HepG2 (cell line): ENCODE measurements around the gene CTNNA2. TPM values are rescaled to one million over a fixed set of nuclear protein-coding genes. Genes with fewer than 3 reads are reported as not detected.

ENCODE experiments used
- ATAC-seq: fragments of 200-7000 bp; cut with Tn5 transposase; 3 replicates; pipeline ENCODE4 v1.9.1; 2020; ENCODE audit warnings: mild to moderate bottlenecking, moderate library complexity
- BruUV-seq: library from RNA; stranded (reverse); fragments of 400-500 nt; replicated peaks from 2 replicates; lab custom pipeline; 2021; lab: Mats Ljungman, UMichigan
- CTCF ChIA-PET: fragments of 300-600 bp; formaldehyde crosslinking; extraction: SDS; loops from one replicate; lab custom pipeline; 2021; ENCODE audit warnings: low total read pairs, inconsistent platforms, low intra/inter-chr PET ratio; lab: Yijun Ruan, JAX
- POLR2A ChIA-PET: fragments of 350-600 bp; sonication (Branson Sonifier 250); formaldehyde crosslinking; loops from one replicate; lab custom pipeline; 2020; ENCODE audit warnings: antibody characterized with exemption, inconsistent platforms; lab: Yijun Ruan, JAX
- DNase-seq: peaks from one replicate; pipeline ENCODE4 v3.0.0-alpha.2; 2015; ENCODE audit warnings: low spot score
- FAIRE-seq: peaks from 3 replicates; lab custom pipeline; 2011; peaks lifted over from hg19 to GRCh38; lab: Jason Lieb, UNC
- H2AFZ ChIP-seq: one replicate; pipeline ENCODE4 v1.6.1; 2011; ENCODE audit warnings: low read length, inconsistent platforms
- H3K27ac ChIP-seq: fragments of 300-600 bp; 3 replicates; pipeline ENCODE4 v1.8.0; 2011; ENCODE audit warnings: mixed run types, mild to moderate bottlenecking, mixed read lengths, low read length, inconsistent platforms; ENCODE audit not compliant: insufficient read depth; ENCODE audit errors: extremely low read length
- H3K27me3 ChIP-seq, 2 experiments: fragments of 200-600 bp in 1 of 2; 2 replicates in 1 of 2; 3 replicates in 1 of 2; pipeline versions ENCODE4 v1.6.0 to v1.8.0; 2011; ENCODE audit warnings: low read length in 2 of 2, mild to moderate bottlenecking in 2 of 2, moderate library complexity in 2 of 2, inconsistent platforms in 1 of 2; ENCODE audit not compliant: insufficient read depth in 2 of 2, control insufficient read depth in 1 of 2
- H3K36me3 ChIP-seq, 2 experiments: fragments of 200-600 bp in 1 of 2; replicated peaks in 1 of 2; 2 replicates in 1 of 2; 3 replicates in 1 of 2; pipeline versions ENCODE4 v1.5.1 to v1.8.0; 2011; ENCODE audit warnings: low read length in 2 of 2, inconsistent platforms in 1 of 2; ENCODE audit not compliant: insufficient read depth in 2 of 2, control insufficient read depth in 1 of 2
- H3K4me1 ChIP-seq: 2 replicates; pipeline ENCODE4 v1.5.1; 2012; ENCODE audit warnings: low read length, inconsistent platforms; ENCODE audit not compliant: insufficient read depth
- H3K4me2 ChIP-seq: 2 replicates; pipeline ENCODE4 v1.6.0; 2011; ENCODE audit warnings: low read depth, low read length, inconsistent platforms
- H3K4me3 ChIP-seq, 3 experiments: fragments of 200-600 bp in 1 of 3; sonication (generic), shearing (Covaris generic) in 1 of 3; replicated peaks in 1 of 3; 2 replicates each; pipeline ENCODE4 v1.5.1; 2011 to 2016; ENCODE audit warnings: low read length in 3 of 3, inconsistent platforms in 2 of 3, low read depth in 2 of 3, mild to moderate bottlenecking in 2 of 3, control low read depth in 1 of 3, mixed read lengths in 1 of 3; ENCODE audit not compliant: insufficient read depth in 1 of 3
- H3K79me2 ChIP-seq: one replicate; pipeline ENCODE4 v1.6.1; 2011; ENCODE audit warnings: low read length, inconsistent platforms; ENCODE audit not compliant: insufficient read depth
- H3K9ac ChIP-seq: 2 replicates; pipeline ENCODE4 v1.6.0; 2011; ENCODE audit warnings: mild to moderate bottlenecking, low read depth, low read length, inconsistent platforms; ENCODE audit not compliant: insufficient read depth
- H3K9me3 ChIP-seq: 2 replicates; pipeline ENCODE4 v1.5.1; 2012; ENCODE audit warnings: mild to moderate bottlenecking, low read length
- H4K20me1 ChIP-seq: 2 replicates; pipeline ENCODE4 v1.6.0; 2011; ENCODE audit warnings: inconsistent platforms, mild to moderate bottlenecking, low read length, moderate library complexity; ENCODE audit not compliant: insufficient read depth
- CCDC6 ChIP-seq: sonication (generic); formaldehyde crosslinking; IDR thresholded peaks from 2 replicates; pipeline ENCODE4 v1.8.1; 2022; ENCODE audit warnings: mild to moderate bottlenecking, missing genetic modification reagents, moderate library complexity
- DDIT3 ChIP-seq: sonication (generic); formaldehyde crosslinking; IDR thresholded peaks from 2 replicates; pipeline ENCODE4 v1.4.0; 2020; ENCODE audit warnings: mild to moderate bottlenecking, missing genetic modification reagents
- ELF1 ChIP-seq: sonication (generic); formaldehyde crosslinking; IDR thresholded peaks from 2 replicates; pipeline ENCODE4 v1.4.0; 2020; ENCODE audit warnings: missing genetic modification reagents
- HNRNPL ChIP-seq: fragments of 200-400 bp; formaldehyde crosslinking; IDR thresholded peaks from 2 replicates; pipeline ENCODE4 v1.6.1; 2017; ENCODE audit warnings: mild to moderate bottlenecking, low read depth, low read length
- ISX ChIP-seq: sonication (generic); formaldehyde crosslinking; conservative IDR thresholded peaks from 2 replicates; pipeline ENCODE4 v1.5.0; 2020; ENCODE audit warnings: missing genetic modification reagents
- KLF9 ChIP-seq: IDR thresholded peaks from 2 replicates; pipeline ENCODE4 v1.6.1; 2016; ENCODE audit warnings: low read depth
- MED13 ChIP-seq: sonication (generic); formaldehyde crosslinking; IDR thresholded peaks from 2 replicates; pipeline ENCODE4 v1.5.0; 2020; ENCODE audit warnings: missing genetic modification reagents
- PAF1 ChIP-seq: IDR thresholded peaks from 2 replicates; pipeline ENCODE4 v1.6.1; 2016; ENCODE audit warnings: missing genetic modification reagents, missing compliant biosample characterization
- POGZ ChIP-seq: sonication (generic); formaldehyde crosslinking; IDR thresholded peaks from 2 replicates; pipeline ENCODE4 v1.4.0; 2020; ENCODE audit warnings: mild to moderate bottlenecking, missing genetic modification reagents
- PRDM15 ChIP-seq: sonication (generic); formaldehyde crosslinking; IDR thresholded peaks from 2 replicates; pipeline ENCODE4 v1.4.0; 2020; ENCODE audit warnings: missing genetic modification reagents
- ZNF207 ChIP-seq: fragments of 450-650 bp; IDR thresholded peaks from 2 replicates; pipeline ENCODE4 v1.6.1; 2016; ENCODE audit warnings: antibody characterized with exemption, borderline replicate concordance
- ZNF788 ChIP-seq: sonication (generic); formaldehyde crosslinking; IDR thresholded peaks from 2 replicates; pipeline ENCODE4 v1.5.0; 2020; ENCODE audit warnings: mild to moderate bottlenecking, missing genetic modification reagents, borderline replicate concordance
- ZNF800 ChIP-seq: sonication (generic); formaldehyde crosslinking; IDR thresholded peaks from 2 replicates; pipeline ENCODE4 v1.4.0; 2020; ENCODE audit warnings: missing genetic modification reagents
- WGBS: methylation state at CpG from one replicate; pipeline ENCODE4 v1.1.6; 2017; ENCODE audit warnings: low lambda C conversion rate; 5-methylcytosine and 5-hydroxymethylcytosine counted together
- in situ Hi-C: cut with HindIII; loops from 2 replicates; pipeline ENCODE4 v1.10.0; 2017; ENCODE audit warnings: low pct_unique_long_range_greater_than_20kb; ENCODE audit not compliant: extremely low pct_ligation_motif_present
- intact Hi-C: fragments of 100-400 bp; cut with micrococcal nuclease; formaldehyde crosslinking; loops from one replicate; pipeline ENCODE4 v1.10.0; 2022; ENCODE audit not compliant: unreplicated experiment
- polyA plus RNA-seq, 8 experiments: library from polyadenylated mRNA; depleted of rRNA in 3 of 8; stranded (reverse) in 7 of 8; unstranded in 1 of 8; fragments of >200 nt; fragmentation: Illumina TruSeq in 4 of 8; extraction: Trizol in 4 of 8; gene quantifications; 2 replicates each; pipeline versions ENCODE4 v1.2.1 to v1.2.3, GENCODE V29; 2011 to 2016; ENCODE audit warnings: low read depth in 4 of 8, missing spikeins in 1 of 8, mixed read lengths in 1 of 8; ENCODE audit not compliant: insufficient read depth in 1 of 8
- total RNA-seq, 5 experiments: library from RNA; depleted of rRNA; stranded (reverse); fragments of >200 nt; fragmentation: Illumina TruSeq; extraction: Trizol; gene quantifications; 2 replicates each; pipeline ENCODE4 v1.2.3, GENCODE V29; 2016; ENCODE audit warnings: low read depth in 1 of 5

The CTNNA2 gene
- total and polyA plus RNA-seq, 2 of the 13 experiments (the other 11 are each of a cell fraction or from before 2014, with no cell fraction given) = not detected

GRCh38 chr2:80135001-80135400, 622.1 kb downstream of the CTNNA2 start:
- BruUV-seq = no TSS peak
- H3K4me3 ChIP-seq = no peak overlapping the region
- intact Hi-C loops (no loop called here), in situ Hi-C loops (no loop called here)
- WGBS = 42% methylated on average over 1 of the region's 1 CpG
- no peak overlapping the region for H3K9ac ChIP-seq
- DNase-seq (no peak), FAIRE-seq (no peak), ATAC-seq (no peak)
- H3K27me3 ChIP-seq = no peaks in the 10 kb centered on the region; a peak in 1 of 5 replicates
- no peak overlapping the region for H3K4me2 ChIP-seq
- no peaks in the 10 kb centered on the region for H3K4me1 ChIP-seq
- H3K36me3 ChIP-seq = no peaks in the 10 kb centered on the region
- H3K27ac ChIP-seq = no peak overlapping the region
- CTCF ChIA-PET = no interaction called here
- H3K9me3 ChIP-seq = peaks cover 37% of the 10 kb centered on the region; the same call in 1 of the 2 replicates
- POLR2A ChIA-PET = no interaction called here
- H2AFZ ChIP-seq = no peak overlapping the region
- H4K20me1 ChIP-seq = no peaks in the 10 kb centered on the region
- no peaks in the 10 kb centered on the region for H3K79me2 ChIP-seq
- TF ChIP-seq ISX (CRISPR knock-in tag) (no peak), ELF1 (no peak), ZNF207 (no peak), PRDM15 (CRISPR knock-in tag) (no peak), POGZ (CRISPR knock-in tag) (no peak), KLF9 (no peak), DDIT3 (CRISPR knock-in tag) (no peak), PAF1 (CRISPR knock-in tag) (no peak), ZNF800 (no peak), CCDC6 (no peak), ZNF788 (CRISPR knock-in tag) (no peak), MED13 (no peak), HNRNPL (no peak)
